GM21390 (cell line): ENCODE data around the gene ACBD5.

Source experiments
- ATAC-seq: cut with Tn5 transposase; IDR thresholded peaks from one replicate; pipeline ENCODE4 v1.9.1; 2021; ENCODE audit not compliant: unreplicated experiment

The ACBD5 gene

GRCh38 chr10:27153329-27153728, 87.3 kb downstream of the ACBD5 start:
- no peak for ATAC-seq

GRCh38 chr10:27152687-27153086, 87.9 kb downstream of the ACBD5 start:
- ATAC-seq: no peak

GRCh38 chr10:27150261-27150660, 90.3 kb downstream of the ACBD5 start:
- ATAC-seq: no peak

GRCh38 chr10:27147701-27148100, 92.9 kb downstream of the ACBD5 start:
- ATAC-seq: no peak

GRCh38 chr10:27145937-27146336, 94.7 kb downstream of the ACBD5 start:
- no peak for ATAC-seq
